ENCODE data around the gene DSCAML1.

Gene DSCAML1

DNA sequence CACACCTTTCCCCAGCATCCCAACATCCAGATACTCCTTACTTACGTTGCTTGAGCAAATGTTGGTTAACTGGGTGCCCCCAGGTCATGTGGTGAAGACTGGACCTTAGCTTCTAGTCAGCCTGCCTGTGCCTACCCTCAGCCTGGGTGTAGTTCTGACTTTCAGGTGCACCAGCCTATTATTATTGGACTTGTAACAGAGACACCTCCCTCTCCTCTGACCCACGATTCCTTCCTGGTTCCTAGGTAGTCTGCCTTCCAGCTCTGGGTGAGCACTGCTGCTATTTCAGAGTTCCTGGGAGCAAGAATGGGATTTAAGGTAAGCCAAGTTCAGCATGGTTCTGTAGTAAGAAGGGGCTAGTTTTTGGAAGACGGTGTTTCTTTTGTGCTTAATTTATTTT lies 138.2 kb downstream of the DSCAML1 start:
- DNase-seq (ENCODE audit: low read depth): no peak

DNA sequence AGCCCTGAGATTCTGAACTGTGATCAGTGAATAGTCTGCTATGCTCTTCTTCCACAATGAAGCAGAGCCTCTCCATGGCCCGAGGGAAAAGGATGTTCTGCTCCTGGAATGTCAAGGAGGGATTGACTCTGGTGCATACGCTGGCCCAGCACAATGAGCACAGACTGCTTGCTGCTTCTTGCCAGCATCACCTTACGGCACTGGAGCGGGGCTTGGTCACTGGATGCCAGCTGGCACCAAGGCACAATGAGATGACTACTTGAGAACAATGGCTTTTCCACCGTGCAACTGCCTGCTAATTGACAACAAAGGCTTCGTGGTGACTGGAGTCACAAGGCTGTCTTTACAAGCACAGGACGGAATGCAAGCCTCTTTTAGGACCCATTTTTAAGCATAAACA lies 139.2 kb downstream of the DSCAML1 start:
- no peak for DNase-seq (ENCODE audit: low read depth)

DNA sequence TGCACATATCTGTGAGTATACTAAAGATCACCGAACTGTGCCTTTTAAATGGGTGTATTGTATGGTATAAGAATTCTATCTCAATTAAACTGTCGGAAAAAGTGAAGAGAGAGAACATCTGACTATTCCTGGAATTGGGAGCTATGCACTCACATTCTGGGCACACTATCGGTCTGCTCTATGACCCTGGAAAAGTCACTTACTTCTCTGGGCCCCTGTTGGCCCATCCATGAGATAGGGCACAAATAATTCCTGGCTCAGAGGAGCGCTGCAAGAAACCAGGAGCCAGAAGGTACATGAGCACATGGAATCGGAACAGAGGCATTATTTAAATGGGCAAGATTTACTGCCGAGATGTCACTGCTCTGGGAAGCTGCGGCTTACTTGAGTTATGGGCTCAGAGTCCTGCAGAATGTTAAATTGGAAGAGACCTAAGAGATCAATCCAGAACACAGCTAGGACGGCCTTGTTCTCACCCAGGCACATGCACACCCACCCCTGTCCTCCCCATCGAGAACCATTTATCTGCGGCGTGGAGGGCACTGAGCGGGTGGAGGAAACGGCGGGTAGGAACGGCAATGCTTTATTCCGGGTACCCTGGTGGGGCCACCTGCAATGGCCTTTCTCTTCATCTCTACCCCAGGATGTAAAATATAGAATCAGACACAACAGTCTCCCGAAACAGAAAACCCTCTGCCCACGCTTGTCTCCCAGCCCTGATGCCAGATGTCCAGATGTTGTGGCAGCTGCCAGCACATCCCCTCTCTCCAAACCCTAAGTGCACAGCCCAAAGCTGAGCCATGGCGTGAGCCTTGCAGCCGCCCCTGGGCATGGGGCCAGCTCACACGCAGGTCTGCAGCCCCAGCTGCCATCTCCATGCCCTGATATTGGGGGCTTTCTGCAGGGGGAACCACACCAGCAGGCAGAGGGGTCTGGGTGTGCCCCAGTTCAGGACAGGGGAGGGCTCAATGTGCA lies 142.4 kb downstream of the DSCAML1 start:
- no peak for DNase-seq (ENCODE audit: low read depth)

DNA sequence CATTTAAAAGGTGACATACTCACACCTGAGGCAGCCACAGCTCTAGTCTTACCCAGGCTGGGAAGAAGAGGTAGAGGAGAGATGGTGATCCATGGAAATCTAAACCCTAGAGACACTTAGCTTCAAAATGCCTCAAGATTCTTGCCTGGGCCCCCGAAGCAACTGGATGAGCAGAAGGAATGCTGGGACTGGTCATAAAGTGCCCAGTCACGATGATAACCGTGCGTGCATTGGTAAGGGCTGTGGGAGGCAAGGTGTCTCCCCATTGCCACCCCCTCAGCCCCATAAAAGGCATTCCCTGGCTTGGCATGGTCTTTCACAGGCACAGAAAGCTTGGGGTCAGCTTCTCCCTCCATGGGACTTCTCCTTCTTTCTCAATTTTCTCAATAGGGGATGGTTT lies 144.5 kb downstream of the DSCAML1 start:
- no peak for DNase-seq (ENCODE audit: low read depth)

DNA sequence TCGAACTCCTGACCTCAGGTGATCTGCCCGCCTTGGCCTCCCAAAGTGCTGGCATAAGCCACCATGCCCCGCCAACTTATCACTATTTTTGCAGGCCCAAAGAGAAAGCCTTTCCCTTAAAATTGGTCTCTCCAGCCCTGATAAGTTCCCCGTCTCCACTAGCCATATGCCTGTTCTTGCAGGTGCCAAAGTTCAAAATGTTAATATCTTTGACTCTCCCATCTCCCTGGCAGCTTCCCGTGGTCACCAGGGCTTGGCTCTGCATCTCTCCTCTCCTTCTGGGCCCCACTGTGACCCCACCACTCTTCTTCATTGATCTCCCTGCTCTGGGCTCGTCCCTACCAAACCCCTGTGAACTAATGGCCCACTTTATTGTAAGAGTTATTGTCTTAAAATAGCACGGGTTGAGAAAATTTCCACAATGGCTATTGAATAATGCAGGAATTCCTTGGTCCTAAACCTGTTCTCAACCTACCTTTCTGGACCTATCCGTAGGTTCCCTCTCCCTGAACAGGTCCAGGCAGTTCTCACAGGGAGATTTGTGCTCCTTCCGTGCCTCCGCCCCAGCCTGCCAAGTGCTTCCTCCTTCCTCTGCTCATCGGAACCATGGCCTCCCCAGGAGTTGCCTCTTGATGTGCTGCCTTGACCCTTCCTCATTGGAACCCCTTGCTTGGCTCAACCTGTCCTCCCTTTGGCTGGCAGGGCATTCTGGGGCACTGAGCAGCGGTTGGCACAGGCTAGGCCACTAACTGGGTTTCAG lies 147.5 kb downstream of the DSCAML1 start:
- DNase-seq (ENCODE audit: low read depth): no peak

DNA sequence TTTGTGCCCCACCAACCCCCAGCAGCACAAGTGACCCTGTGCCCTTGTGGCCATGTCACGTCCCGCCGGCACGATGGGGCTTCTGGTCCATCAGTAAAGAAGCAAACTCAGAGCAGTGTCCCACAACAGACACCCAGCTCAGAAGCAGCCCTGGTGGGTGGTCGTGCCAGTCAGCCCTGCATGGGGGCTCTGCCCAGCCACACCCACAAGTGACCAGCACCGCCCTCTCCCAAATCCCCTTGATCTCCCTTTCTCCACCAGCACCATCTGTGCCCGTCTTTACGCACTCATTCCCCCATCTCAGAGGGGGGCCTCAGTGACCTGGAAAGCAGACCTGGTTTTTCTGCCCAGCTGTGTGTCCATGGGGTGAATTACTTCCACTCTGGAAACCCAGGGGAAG lies 149.1 kb downstream of the DSCAML1 start:
- no peak for DNase-seq (ENCODE audit: low read depth)

DNA sequence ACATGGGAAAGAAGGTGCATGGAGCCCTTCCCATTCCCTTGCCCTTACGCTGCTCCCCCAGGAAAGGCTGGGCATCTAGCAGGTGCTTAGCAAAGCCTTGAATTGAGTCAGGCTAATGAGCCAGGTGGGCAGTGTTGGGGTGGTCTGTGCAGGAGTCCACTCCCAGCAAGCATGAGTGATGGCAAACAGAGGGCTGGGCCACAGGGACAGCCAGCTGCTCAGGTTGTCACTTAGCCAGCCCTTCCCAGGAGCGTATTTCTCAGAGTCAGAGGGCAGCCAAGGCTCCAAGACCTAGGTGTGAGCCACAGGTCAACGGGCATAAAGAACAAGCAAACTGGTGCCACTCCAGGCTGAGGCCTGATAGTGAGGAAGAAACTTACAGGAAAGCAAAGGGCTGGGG lies 149.8 kb downstream of the DSCAML1 start:
- DNase-seq (ENCODE audit: low read depth): no peak

DNA sequence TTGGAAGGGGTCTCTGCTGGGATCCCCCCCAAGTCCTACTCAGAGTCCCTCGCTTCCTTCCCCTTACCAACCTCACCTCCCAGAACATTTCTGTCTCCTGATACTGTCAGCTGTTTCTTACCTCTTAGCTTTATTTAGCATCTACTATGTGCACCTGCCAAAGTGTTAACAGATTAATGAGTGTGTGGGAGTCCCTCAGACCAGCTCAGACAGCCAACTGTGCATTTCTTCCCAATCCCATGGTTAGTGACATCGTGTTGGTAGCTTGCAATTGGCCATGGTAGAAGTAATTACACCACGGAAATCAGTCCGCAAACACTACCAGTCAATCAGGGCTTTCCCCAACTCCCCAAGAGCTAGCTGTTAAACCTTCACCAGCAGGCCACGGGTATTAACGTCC lies 150.6 kb downstream of the DSCAML1 start:
- no peak for DNase-seq (ENCODE audit: low read depth)

DNA sequence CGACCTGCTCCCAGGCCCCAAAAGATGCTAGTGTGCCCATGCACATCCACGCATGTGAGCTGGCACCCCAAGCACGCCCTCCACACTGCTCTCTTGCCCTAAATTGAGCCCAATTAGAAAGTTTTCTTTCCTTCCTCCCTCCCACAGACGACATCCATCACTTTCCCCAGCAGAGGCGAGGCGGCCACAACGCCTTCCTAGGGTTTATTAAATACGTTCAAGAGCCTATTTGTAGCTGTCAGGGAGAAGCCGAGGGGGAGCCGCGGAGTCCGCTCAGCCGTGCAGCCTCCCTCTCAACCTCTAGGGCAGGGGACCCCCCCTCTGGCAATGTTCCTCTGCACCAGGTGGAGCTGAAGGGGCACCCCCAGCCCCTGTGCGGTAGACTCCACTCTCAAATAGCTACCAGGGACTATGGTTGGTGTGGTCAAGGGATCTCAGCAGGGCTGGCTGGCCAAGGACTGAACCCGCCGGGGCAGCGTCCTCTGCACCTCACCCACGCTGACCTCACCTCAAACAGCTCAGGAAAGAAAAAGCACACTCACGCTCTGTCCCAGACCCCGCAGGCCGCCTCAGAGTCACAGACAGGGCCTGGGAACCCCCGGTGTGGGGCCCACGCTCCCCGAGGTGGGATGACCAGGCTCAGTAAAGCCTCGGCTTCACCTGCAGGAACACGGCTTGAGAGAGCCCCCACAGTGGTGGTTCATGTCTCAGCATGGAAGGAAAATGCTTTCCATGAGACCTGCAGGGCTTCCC lies 152.4 kb downstream of the DSCAML1 start:
- no peak for DNase-seq (ENCODE audit: low read depth)

DNA sequence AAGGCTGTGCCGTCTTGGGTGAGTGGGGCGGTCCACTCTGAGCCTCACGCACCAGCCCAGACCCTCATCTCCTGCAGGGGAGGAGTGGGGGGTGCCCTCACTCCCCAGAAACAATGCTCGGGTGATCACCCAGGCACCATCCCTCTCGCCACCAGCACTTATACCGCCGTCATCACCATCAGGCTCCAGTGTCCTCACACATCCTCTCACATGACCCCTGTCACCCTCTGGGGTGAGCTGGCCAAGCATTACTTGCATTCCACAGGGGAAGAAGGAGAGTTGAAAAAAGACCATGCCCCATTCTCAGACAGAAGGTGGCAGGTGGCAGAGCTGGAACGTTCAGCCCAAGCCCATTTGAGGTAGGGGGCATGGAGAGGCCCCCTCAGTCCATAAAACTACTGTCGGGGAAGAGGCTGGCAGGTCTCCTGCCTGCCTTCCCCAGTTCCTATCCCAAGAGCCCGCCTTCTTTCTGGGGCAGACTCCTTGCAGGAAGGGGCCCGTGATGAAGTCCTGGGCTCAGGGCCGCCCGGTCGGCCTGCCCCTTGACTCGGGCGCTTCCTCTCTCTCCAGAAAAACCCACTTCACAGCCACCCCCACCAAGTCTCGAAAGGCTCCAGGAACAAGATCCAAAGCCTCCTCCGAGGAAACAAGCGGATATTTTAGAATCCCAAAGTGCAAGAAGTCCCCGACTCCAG lies 153.3 kb downstream of the DSCAML1 start:
- DNase-seq (ENCODE audit: low read depth): no peak

DNA sequence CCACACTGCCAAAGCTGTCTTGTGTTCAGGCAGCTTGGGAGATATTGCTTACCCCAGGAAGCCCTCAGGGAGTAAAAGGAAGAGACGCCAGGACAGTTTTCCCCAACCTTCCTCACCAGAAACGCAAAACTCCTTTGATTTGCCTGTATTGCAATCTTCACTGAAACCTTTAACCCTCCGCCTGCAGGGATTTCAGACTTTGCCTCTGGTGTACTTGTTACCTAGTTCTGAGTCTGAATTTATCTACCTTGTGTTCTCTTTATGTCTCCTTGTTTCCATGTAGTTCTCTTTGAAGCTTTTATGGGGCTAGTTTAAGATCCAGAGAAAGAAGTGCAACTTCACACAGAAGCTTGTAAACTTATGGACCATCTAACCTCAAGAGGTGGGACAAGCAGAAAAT lies 154.2 kb downstream of the DSCAML1 start:
- no peak for DNase-seq (ENCODE audit: low read depth)

DNA sequence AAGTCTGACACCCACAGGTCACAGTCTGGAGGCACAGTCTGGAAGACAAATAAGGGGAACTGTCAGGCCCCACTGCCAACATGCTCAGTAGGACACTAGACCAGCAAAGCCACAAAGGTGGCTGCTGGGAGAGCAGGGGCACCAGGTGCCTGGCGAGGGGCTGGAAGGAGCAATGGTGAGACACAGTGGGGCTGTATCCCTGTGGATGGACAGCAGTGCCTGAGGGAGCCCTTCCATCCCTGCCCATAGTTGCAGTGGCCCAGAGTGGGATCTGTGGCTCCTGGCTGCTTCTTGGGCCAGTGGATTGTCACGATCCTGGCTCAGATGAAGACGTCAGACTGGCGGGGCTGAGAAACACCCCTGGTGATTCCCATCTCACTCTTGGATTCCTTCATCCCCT lies 154.6 kb downstream of the DSCAML1 start:
- DNase-seq (ENCODE audit: low read depth): no peak

DNA sequence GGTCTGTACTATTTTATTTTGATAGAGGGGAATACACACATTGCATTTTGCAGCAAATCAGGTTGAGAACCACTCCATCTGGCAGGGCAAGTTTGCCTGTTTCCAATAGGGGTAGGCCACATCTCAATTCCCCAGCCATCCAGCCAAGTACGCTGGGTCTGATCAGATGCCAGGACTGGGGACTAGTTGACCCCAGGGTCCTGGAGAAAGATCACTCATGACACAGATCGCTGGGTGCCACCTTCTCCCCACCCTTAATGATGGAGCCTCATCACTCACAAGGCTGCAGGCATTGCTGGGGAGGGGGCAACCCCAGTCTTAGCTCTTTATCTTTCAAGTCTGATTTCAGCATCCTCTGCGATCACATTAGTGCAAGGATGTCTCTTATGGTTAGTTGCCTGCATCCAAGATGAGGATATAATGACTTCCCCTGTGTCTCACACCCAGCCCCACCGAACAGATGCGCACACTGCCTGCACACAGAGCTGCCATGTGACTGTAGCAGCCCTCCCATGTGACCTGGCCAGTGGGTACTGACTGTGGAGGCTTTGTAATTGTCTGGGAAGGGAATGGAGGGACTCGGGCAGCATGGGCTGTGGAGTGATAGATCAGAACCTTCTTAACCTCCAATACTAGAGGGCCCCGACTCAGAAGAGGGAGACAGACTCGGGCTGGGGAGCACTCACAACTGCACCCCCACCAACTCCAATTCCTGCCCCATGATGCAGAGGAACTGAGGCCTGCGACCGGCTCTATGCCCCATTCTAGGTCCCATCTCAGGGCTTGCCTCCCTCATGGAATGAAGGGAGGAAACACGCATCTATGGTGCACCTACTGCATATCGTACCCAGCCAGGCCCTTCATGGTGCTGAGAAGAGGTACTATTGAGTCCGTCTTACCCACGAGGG lies 155.8 kb downstream of the DSCAML1 start:
- no peak for DNase-seq (ENCODE audit: low read depth)

DNA sequence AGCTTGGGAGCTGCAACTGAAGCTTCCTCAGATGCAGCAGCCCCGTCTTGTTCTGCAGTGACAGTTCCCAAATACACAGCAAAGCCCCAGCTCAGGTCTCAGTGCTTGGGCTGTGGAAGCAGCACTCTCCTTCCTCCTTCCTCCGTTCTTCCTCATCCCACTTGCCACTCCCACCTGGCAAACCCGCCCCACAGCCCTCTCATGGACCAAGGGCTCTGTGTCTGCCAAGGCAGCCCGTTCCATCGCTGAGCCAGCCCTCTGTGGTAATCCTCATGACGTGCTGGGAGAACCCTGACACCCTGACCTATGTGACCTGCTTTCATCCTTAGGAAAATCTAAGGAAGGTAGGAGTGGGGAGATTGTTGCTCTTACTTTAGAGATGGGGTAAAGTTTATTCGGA lies 157.0 kb downstream of the DSCAML1 start:
- DNase-seq (ENCODE audit: low read depth): no peak

DNA sequence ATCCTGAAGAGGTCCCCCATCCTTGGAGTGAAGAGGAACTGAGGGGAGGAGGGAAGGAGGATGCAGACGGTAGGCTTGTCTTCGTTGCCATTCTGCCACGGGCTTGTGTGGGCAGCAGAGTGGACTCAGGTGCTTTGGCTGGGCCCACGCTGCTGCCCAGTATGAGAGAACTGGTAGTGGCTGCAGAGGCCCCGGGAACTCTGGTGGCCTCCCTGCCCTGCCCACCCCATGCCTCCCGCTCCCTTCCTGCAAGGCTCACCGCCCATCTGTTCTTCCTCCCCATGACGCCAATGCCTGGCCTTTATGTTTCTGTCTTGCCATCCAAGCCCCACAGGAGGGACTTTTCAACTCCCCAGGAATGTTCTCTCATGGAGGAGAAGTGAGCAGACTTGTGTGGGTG lies 157.4 kb downstream of the DSCAML1 start:
- no peak for DNase-seq (ENCODE audit: low read depth)

DNA sequence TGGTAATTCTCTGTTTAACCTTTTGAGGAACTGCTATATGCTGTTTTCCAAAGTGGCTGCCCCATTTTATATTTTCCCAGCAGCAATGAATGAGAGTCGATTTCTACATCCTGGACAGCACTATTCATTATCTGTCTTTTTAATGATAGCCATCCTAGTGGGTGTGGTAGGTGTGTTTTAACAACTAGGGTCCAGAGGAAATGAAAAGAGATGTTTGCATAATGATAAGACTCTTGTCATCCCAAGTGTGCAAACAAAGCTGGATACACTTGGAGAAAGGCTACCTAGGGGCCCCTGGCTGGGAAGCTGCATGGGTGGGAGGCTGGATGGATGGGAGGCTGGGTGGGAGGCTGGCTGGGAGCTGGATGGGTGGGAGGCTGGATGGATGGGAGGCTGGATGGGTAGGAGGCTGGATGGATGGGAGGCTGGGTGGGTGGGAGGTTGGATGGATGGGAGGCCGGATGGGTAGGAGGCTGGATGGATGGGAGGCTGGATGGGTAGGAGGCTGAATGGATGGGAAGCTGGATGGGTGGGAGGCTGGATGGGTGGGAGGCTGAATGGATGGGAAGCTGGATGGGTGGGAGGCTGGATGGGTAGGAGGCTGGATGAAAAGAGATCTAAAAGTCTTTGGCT lies 158.0 kb downstream of the DSCAML1 start:
- no peak for DNase-seq (ENCODE audit: low read depth)

DNA sequence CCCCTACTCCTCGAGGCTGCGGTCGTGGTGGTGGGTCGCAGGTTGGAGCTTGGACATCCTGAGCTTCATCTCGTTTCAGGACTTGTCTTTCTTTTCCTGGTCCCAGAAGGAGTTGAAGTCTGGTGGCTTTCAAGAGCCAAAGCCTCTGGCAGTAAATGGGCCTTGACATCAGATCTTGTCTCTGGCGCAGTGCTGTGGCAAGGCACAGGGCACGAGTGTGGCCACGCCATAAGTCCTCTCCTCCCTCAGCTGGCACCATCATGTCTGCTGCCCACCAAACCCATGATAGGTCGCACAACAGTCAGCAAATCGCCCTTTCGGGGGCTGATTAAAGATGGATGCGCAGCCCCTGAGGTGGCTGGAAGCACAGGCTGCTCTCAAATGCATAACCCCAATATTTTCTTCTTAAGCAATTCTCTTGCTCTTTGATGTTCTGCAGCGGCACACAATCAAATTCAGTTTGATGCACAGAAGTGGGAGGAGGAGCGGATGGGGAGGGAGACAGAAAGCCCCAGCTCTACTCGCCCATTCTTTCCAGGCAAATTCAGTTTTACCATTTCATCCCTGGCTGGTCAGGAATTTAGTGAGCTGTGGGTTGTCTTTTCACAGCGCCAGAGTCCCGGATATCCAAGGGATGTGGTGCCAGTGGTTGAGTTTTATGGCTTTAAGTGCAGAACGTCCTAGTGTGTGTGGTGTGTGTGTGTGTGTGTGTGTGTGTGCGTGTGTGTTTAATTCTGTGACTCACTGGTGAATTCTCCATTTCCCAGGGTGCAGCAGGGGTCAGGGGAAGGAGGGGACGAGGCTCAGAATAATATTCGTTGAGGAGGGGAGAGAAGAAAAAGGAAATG lies 162.0 kb downstream of the DSCAML1 start:
- no peak for DNase-seq (ENCODE audit: low read depth)

DNA sequence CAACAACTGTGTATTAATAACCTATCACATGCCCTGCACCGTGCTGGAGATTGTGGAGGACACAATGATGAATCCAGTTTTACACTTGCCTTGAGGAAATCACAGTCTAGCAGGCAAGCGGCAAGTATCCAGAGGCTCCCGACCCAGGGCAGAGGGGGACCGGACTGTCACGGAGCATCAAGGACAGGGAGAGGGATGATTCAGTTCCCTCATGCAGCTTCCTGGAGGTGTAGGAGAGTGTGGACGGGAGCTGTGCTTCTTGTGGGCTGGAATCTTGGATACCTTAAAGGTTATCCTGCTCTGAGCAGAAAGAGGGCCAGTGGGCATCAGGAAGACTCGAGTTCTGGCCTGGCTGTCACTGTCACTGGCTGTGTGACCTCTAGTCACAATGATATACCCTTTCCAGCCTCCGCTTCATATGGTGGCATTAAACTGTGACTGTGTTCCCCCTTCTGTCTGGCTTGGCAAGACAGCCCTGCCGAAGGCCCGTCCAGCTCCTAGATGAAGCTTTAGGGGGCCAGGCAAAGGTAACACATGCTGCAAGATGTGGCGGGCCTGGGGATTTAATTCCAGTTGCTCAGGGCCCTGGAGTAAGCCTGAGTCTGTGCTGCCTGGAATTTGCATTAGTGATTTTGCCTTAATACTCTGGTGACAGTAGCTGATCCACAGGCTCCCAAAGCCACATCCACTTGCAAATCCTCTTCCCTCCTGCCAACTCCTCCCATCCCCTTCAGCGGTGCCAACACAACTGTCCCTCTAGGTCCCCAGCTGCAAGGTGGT lies 162.8 kb downstream of the DSCAML1 start:
- no peak for DNase-seq (ENCODE audit: low read depth)
